H1 (cell line): ENCODE data around the gene TUT1. TPM values are rescaled to one million over a fixed set of nuclear protein-coding genes. Genes with fewer than 3 reads are reported as not detected.

Experiments
- JUND ChIP-seq: IDR thresholded peaks from 2 replicates; pipeline ENCODE4 v1.6.1; 2011; ENCODE audit warnings: mild to moderate bottlenecking, improper control_type of control experiment, low read length
- PHF8 ChIP-seq: fragments of 200-600 bp; sonication (generic); conservative IDR thresholded peaks from 2 replicates; pipeline ENCODE4 v1.7.1; 2012; ENCODE audit warnings: low read depth, mild to moderate bottlenecking, inconsistent platforms, low read length, moderate library complexity
- SIN3A ChIP-seq, 2 experiments: IDR thresholded peaks in 1 of 2; conservative IDR thresholded peaks in 1 of 2; 2 replicates each; pipeline ENCODE4 v1.6.1; 2011 to 2012; ENCODE audit warnings: low read length in 2 of 2, improper control_type of control experiment in 1 of 2, low read depth in 1 of 2, mild to moderate bottlenecking in 1 of 2
- SIX5 ChIP-seq: IDR thresholded peaks from 2 replicates; pipeline ENCODE4 v1.6.1; 2011; ENCODE audit warnings: mild to moderate bottlenecking, low read depth, low read length
- TAF1 ChIP-seq: IDR thresholded peaks from 2 replicates; pipeline ENCODE4 v1.6.1; 2011; ENCODE audit warnings: mild to moderate bottlenecking, low read depth, low read length
- TCF12 ChIP-seq: IDR thresholded peaks from 2 replicates; pipeline ENCODE4 v1.6.1; 2011; ENCODE audit warnings: low read depth, mild to moderate bottlenecking, low read length
- polyA plus RNA-seq, 7 experiments: library from polyadenylated mRNA; depleted of rRNA in 3 of 7; stranded (reverse) in 5 of 7; unstranded in 2 of 7; fragments of >200 nt in 5 of 7; fragments of 200-250 nt in 2 of 7; gene quantifications; 1 replicate in 5 of 7; 2 replicates in 1 of 7; 4 replicates in 1 of 7; pipeline versions ENCODE4 v1.2.1 to v1.2.3, GENCODE V29; 2011 to 2013; ENCODE audit warnings: missing spikeins in 2 of 7, mixed read lengths in 2 of 7
- total RNA-seq: library from RNA; stranded (reverse); fragmentation: NEBNext Ultra II Directional; extraction: Animal tissue kit (Norgen Biotek cat#: 25700); gene quantifications from 2 replicates; pipeline ENCODE4 v1.2.1, GENCODE V29; 2021
- TF ChIP-seq, protein P1 (sequence below): IDR thresholded peaks from 2 replicates; pipeline ENCODE4 v1.6.1; 2011; ENCODE audit warnings: low read depth, mild to moderate bottlenecking, low read length; ENCODE audit not compliant: insufficient read depth
- TF ChIP-seq, protein P2 (sequence below): IDR thresholded peaks from 2 replicates; pipeline ENCODE4 v1.6.1; 2012; ENCODE audit warnings: low read length, inconsistent platforms

TUT1 gene
- total and polyA plus RNA-seq, 2 of the 8 experiments (the other 6 are each of a cell fraction or from before 2014, with no cell fraction given) = 17.8 to 24.6 TPM

DNA sequence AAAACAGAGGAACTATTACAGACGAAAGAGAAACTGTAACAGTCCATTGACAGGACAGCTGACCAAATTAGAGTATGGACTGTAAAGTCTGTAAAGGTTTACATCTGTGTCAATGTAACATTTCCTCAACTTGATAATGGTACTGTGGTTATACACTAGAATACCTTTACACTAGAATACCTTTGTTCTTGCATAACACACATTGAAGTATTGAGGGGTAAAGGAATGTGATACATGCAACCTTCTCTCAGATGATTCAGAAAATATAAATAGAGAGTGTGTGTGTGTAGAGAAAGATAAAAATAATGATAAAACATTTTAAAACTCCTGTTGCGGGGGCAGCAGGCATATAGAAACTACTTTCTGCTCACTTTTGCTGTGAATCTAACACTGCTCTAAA lies 12.1 kb downstream of the TUT1 start (continued):
- TF ChIP-seq TAF1 = no peak
- TF ChIP-seq TCF12 = no peak
- TF ChIP-seq SIX5 = no peak
- TF ChIP-seq, protein P1, sequence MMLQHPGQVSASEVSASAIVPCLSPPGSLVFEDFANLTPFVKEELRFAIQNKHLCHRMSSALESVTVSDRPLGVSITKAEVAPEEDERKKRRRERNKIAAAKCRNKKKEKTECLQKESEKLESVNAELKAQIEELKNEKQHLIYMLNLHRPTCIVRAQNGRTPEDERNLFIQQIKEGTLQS = no peak
- TF ChIP-seq SIN3A (conservative IDR thresholded peaks at IDR 0.05 in 1 of 2, IDR thresholded peaks at IDR 0.05 in 1 of 2; ENCODE audit: low read depth in 1 of 2, low read length in 2 of 2) = no peak
- TF ChIP-seq, protein P2, sequence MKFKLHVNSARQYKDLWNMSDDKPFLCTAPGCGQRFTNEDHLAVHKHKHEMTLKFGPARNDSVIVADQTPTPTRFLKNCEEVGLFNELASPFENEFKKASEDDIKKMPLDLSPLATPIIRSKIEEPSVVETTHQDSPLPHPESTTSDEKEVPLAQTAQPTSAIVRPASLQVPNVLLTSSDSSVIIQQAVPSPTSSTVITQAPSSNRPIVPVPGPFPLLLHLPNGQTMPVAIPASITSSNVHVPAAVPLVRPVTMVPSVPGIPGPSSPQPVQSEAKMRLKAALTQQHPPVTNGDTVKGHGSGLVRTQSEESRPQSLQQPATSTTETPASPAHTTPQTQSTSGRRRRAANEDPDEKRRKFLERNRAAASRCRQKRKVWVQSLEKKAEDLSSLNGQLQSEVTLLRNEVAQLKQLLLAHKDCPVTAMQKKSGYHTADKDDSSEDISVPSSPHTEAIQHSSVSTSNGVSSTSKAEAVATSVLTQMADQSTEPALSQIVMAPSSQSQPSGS = no peak
- no peak for TF ChIP-seq PHF8
- no peak for TF ChIP-seq JUND
